ENCODE measurements around the gene CHST15. TPM values are rescaled to one million over a fixed set of nuclear protein-coding genes. Genes with fewer than 3 reads are reported as not detected.

The CHST15 gene
- total RNA-seq, 3 donors from 2014 or later, result 4.8 to 64.5 (median 10.8) TPM

- H3K36me3 ChIP-seq (ENCODE audit: low read depth), result no peaks in the 10 kb centered on the region
- TF ChIP-seq, protein P1, sequence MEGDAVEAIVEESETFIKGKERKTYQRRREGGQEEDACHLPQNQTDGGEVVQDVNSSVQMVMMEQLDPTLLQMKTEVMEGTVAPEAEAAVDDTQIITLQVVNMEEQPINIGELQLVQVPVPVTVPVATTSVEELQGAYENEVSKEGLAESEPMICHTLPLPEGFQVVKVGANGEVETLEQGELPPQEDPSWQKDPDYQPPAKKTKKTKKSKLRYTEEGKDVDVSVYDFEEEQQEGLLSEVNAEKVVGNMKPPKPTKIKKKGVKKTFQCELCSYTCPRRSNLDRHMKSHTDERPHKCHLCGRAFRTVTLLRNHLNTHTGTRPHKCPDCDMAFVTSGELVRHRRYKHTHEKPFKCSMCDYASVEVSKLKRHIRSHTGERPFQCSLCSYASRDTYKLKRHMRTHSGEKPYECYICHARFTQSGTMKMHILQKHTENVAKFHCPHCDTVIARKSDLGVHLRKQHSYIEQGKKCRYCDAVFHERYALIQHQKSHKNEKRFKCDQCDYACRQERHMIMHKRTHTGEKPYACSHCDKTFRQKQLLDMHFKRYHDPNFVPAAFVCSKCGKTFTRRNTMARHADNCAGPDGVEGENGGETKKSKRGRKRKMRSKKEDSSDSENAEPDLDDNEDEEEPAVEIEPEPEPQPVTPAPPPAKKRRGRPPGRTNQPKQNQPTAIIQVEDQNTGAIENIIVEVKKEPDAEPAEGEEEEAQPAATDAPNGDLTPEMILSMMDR (IDR thresholded peaks at IDR 0.05), result no peak
- peaks cover 3% of the 10 kb centered on the region for H3K4me1 ChIP-seq (ENCODE audit: low read depth)
- DNase-seq (no peak), ATAC-seq (no peak)
- H3K4me3 ChIP-seq, result no peak overlapping the region
- no peaks in the 10 kb centered on the region for H3K9me3 ChIP-seq
- intact Hi-C loops (cut with DNase I, micrococcal nuclease), result no loop called here
These were observed 13.7 kb upstream of the CHST15 start for GRCh38 chr10:124107072-124107471.

DNA sequence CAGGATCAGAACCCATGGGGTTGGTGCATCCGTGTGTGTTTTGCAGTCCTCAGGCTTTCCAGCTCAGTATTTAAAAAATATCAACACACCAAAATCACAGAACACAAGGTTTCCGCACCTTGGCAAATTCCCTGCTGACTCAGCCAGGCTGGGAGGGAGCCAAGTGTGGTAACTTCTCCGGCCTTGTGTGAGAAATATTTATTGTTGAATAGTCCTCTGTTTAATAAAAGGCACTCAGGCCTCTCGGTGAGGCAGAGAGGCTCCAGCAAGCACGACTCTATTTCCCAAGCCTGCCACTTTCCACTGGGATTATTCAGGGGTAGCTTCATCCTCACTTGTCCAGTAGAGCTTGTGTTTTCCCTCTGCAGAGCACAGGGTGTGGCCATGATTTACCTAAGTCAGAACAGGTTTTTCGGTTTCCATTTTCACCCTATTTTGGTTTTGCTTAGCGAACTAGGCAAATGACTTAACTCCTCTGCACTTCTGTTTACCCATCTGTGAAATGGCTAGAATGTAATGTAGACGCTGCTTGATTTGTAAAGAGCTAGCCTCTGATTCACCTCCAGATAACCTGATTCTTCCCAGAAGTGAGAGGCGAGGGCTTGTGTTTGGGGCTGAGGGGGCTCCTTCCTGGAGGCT is 13.0 kb upstream of the CHST15 start:
- ATAC-seq (peak; percentile 55), DNase-seq (peak in 1 of 3 donors; percentile 58)
- no peaks in the 10 kb centered on the region for H3K9me3 ChIP-seq
- TF ChIP-seq, protein P1 (IDR thresholded peaks at IDR 0.05), result no peak
- no peaks in the 10 kb centered on the region for H3K36me3 ChIP-seq (ENCODE audit: low read depth)
- intact Hi-C loops (cut with DNase I, micrococcal nuclease), result no loop called here
- H3K4me1 ChIP-seq (ENCODE audit: low read depth), result peaks cover 3% of the 10 kb centered on the region
- H3K4me3 ChIP-seq, result no peak overlapping the region

GRCh38 chr10:124105594-124105993 is 12.2 kb upstream of the CHST15 start:
- no peak overlapping the region for H3K4me3 ChIP-seq
- DNase-seq, result no peak
- intact Hi-C loops (cut with DNase I, micrococcal nuclease), result no loop called here
- H3K36me3 ChIP-seq (ENCODE audit: low read depth), result no peaks in the 10 kb centered on the region
- TF ChIP-seq, protein P1 (IDR thresholded peaks at IDR 0.05), result no peak
- H3K9me3 ChIP-seq, result no peaks in the 10 kb centered on the region
- H3K4me1 ChIP-seq (ENCODE audit: low read depth), result peaks cover 3% of the 10 kb centered on the region
- no peak for ATAC-seq

DNA sequence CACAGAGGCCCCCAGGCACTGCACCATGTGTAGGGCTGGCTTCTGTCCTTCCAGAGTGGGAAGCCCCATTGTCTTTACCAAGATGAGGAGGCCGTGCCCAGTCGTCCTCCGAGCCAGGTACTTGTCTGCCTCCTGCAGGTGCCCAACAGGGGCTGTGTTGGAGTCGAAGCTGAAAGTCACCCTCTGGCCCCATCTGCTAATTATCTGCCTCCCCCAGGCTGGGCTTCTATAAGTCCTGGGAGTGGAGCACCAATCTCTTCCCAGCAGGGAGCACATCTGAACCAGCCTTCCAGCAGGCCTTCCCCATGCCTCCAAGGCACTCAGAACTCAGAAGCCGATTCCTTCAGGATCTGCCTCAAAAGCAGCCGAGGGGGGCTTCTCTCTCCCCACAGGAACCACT is 11.6 kb upstream of the CHST15 start:
- DNase-seq, result no peak
- TF ChIP-seq, protein P1 (IDR thresholded peaks at IDR 0.05), result no peak
- intact Hi-C loops (cut with DNase I, micrococcal nuclease), result no loop called here
- no peak for ATAC-seq
- Histone ChIP-seq H3K4me1 (ENCODE audit: low read depth) (peaks cover 3% of the 10 kb centered on the region), H3K36me3 (ENCODE audit: low read depth) (no peaks in the 10 kb centered on the region), H3K9me3 (no peaks in the 10 kb centered on the region), H3K4me3 (no peak overlapping the region)

DNA sequence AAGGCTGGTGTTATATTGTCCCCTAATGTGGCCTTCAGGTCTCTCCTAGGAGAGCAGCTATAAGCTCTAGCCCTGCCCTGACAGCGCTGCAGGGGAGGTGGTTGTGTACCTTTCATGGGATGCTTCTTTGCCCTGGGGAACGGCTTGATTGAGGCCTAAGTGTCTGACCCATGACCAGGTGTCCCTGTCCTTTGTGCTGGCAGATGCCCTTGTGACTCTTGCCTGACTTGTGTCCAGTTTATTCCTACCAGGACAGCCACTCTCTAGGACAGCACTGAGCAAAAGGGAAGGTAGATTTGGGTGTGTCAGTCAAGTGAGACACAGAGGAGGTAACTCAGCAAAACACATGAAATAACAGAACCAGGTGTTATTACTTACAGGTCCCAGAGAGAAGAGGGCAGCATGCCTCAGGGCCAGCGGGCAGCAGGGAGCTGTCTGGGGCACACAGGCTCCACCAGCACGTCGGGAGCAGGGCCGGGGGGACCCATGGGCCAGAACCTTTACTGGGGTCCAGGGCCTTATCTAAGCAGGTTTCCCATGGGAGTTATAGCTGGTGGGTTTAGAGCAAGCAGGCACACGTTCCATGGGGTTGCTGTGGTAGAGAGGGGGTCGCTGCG is 10.7 kb upstream of the CHST15 start:
- intact Hi-C loops (cut with DNase I, micrococcal nuclease), result no loop called here

More for the DNA sequence above, 10.7 kb upstream of the CHST15 start:
- ATAC-seq, result no peak
- no peaks in the 10 kb centered on the region for H3K36me3 ChIP-seq (ENCODE audit: low read depth)
- H3K4me3 ChIP-seq, result no peak overlapping the region
- H3K4me1 ChIP-seq (ENCODE audit: low read depth), result peaks cover 3% of the 10 kb centered on the region
- no peaks in the 10 kb centered on the region for H3K9me3 ChIP-seq
- no peak for DNase-seq
- TF ChIP-seq, protein P1 (IDR thresholded peaks at IDR 0.05), result no peak
